Measurements from ENCODE around the gene ODF4.

Gene ODF4, protein sequence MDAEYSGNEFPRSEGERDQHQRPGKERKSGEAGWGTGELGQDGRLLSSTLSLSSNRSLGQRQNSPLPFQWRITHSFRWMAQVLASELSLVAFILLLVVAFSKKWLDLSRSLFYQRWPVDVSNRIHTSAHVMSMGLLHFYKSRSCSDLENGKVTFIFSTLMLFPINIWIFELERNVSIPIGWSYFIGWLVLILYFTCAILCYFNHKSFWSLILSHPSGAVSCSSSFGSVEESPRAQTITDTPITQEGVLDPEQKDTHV

DNA sequence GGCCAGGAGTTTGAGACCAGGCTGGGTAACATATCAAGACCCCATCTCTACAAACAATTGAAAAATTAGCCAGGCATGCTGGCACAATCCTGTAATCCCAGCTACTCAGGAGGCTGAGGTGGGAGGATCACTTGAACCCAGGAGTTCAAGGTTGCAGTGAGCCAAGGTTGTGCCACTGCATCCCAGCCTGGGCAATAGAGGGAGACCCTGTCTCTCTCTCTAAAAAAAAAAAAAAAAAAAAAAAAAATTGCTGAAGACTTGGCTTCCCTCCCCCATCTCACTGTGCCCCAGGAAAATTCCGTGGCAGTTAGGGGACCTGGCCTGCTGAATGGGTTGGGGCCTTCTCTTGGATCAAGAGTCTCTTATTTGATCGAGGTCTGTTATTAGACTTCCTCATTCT, at the start of gene ODF4:
TSS of gene ODF4 (plus strand) at position 301 of the 400 bp plus-strand sequence. CDS start 212 bp downstream, outside the sequence.
- no peak for DNase-seq (ENCODE audit: low read depth)

DNA sequence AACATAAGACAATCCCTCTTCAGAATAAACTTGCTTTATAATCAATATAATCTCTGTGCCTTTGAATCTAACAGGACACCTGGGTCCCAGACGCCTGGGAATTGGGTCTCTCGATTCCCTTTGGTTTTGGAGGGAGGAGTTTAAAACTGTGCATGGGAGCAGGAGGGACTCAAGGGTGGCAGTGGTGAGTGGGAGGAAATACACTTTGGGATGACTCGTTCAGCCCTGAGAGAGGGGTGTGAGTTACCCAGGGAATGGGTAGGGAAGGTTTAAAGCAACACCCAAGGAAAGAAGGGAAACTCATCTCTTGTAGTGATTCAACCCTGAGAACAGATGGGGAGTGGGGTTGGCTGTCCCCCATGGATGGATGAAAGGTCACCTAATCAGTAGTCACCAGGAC, 49.6 kb upstream of the ODF4 start:
- no peak for DNase-seq (ENCODE audit: low read depth)

DNA sequence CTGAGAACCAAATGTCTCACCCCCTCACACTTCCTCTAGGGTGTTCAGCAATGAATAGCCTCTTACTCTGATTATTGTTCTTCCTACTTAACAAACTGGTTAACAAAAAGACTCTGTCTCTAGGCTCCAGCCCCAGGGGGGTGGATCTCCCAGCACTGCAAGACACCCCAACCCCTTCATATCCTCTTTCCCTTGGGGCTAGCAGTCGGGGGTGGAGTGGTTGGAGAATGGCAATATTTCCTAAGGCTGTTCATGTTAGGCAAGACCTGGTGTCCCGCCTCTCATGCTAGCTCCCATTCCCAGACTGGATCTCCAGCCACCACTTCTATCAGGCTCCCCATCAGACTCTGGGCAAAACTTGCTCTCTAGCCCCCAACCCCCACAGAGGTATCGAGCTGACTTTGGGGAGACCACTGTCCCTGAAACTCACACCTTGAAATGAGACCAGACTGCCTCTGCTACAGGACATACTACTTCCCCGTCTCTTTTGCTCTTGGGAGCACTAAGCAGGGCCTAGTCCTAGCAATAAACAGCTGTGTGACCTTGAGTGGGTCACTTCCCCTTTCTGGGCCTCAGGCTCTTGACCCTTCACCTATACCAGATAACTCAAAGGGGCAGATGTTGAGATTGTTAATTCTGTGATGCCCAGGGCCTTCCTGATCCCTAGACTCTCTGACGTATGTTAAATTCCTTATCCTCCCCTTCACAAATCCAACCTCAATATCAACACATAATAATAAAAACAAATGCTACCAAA, 46.8 kb upstream of the ODF4 start:
- no peak for DNase-seq (ENCODE audit: low read depth)

DNA sequence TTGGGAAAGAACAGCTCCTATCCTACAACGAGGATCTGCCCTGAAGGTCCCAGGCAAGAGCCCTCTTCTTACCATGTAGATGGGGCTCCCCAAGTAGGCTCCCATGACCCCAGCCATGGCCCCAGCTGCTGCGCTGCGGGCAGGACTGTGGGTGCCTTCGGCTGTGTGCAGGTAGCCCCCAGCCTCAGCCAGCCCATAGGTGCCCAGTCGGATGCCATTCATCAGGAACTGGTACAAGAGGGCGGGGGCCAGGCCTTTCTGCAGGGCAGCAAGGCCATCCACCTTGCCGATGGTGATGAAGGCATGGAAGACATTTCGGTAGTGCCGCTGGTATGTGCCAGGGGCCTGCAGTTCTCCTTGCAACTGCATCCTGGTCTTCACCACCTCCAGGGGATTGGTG, 45.3 kb upstream of the ODF4 start:
- no peak for DNase-seq (ENCODE audit: low read depth)

DNA sequence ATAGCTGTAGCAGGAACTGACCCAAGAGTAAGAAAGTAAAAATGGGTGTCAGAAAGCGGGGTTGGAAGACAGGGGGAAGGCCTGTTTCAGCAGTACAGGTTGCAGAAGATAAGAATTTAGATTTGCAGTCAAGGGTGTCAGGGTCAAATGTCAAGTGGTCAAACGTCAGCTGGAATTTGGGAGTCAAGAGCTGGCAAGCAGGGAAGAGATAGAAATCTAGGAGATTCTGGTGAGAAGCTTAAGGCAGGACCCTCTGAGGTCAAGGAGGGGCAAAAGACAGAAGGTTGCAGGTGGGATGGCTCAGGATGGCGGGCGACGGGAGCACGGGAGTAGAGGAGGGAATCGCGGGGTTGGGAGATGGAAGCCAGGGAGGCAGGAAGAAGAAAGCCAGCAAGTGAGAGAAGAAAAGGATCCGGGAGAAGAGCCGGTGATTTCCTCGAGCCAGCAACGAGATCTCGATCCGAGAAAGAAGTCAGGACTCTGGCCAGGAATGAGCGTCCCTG, 44.8 kb upstream of the ODF4 start:
- DNase-seq (ENCODE audit: low read depth): no peak

DNA sequence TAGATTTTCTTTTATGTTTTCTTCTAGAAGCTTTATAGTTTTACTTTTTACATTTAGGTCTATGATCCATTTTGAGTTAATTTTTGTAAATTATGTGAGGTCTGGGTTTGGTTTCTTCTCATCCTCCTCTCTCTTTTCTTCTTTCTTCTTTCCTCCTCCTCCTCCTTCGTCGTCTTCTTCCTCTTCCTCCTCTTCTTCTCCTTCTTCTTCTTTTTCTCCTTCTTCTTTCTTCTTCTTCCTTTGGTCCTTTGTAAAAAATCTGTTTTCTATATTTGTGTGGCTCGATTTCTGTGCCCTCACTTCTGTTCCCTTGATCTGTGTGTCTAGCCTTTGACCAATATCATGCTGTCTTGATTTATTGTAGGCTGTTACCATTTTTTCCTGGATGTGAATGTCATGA, 39.4 kb upstream of the ODF4 start:
- no peak for DNase-seq (ENCODE audit: low read depth)

DNA sequence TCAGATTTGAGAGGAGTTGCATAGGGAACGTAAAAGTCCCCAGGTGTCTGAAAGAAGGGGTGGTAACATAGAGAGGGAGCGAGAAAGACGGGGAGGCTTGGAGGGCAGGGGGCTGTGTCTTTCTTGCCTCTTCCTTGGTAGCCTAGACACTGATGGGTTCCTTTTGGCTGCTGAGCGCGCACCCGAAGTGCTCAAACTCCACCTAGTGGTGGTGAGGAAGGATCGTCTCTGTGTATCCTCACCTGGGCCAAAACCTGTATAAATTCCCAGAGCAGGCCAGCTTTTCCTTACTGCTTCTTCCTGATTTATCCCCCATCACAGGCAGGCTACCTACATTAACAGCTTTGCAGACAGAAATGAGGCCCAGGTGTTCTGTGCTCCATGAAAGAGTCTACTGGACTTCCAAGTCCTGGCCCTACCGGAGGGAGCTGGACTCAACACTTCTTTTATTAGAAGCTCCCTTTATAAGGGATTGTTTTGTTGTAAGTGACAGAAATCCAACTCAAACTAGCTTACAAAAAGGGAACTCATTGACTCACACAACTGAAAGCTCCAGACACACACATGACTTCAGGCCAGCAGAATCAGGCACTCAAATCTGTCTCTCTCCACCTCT, 38.9 kb upstream of the ODF4 start:
- peak; percentile 39 for DNase-seq (ENCODE audit: low read depth)

DNA sequence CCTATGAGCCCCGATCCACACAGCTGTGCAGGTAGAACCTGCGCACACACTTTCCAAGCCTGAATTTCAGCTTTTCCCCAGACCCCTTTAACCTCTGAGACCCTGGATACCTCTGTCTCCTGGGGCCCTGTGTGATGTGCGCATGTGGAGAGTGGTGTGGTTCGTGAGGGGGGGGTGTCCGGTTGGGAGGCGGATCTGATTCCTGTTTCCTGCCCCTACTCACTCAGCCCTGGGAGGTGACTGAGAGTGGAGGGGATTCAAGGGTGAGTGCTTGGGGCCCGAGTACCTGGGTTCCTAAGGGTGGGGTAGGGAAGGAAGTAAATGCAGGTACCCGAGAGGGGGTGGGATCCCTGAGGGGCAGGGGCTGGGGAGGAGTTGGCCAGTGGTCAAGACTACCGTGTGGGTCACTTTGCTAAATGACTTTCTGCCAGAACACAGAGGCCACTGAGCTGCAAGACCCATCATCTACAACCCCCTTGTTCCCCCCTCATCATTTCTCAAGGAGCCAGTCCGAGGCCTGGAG, 29.0 kb upstream of the ODF4 start:
- DNase-seq (ENCODE audit: low read depth): no peak

DNA sequence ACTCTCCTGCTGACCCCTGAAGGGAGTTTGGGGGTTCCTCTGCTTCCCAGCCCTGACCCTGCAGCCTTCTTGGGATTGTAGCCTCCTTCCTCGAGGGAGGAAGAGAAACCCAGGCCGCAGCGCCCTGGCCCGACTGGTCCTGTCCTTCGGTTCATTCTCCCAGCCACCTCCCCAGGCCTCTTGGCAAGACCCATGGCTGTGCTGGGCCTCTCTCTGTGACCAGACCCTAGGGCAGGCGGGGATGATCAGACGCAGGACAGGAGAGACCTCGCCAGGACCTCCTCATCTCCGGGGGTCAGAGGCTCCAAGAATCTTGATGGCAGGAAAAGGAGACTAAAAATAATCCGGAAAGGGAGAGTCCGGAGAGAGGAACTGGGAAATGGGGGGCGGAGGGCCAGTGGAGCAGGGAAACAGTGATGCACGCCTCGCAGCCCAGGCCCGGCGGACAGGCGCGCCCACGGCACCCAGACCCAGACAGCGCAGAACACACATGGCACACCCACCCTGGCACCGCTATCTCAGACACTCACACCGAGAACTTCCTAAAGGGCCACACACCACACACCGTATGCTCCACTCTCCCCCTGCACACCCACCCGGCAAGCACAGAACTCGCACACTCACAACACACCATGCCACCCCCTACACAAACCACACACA, 28.4 kb upstream of the ODF4 start:
- DNase-seq (ENCODE audit: low read depth): no peak

DNA sequence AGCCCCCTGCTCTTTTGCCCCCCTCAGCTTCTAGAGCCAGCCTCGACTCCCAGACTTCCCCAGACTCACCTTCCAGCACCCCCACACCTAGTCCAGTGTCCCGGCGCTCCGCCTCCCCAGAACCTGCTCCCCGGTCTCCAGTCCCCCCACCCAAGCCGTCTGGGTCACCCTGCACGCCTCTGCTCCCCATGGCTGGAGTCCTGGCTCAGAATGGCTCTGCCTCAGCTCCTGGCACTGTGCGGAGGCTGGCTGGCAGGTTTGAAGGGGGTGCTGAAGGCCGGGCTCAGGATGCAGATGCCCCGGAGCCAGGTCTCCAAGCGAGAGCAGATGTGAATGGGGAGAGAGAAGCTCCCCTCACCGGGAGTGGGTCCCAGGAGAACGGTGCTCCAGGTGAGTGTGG, 27.4 kb upstream of the ODF4 start:
- no peak for DNase-seq (ENCODE audit: low read depth)

DNA sequence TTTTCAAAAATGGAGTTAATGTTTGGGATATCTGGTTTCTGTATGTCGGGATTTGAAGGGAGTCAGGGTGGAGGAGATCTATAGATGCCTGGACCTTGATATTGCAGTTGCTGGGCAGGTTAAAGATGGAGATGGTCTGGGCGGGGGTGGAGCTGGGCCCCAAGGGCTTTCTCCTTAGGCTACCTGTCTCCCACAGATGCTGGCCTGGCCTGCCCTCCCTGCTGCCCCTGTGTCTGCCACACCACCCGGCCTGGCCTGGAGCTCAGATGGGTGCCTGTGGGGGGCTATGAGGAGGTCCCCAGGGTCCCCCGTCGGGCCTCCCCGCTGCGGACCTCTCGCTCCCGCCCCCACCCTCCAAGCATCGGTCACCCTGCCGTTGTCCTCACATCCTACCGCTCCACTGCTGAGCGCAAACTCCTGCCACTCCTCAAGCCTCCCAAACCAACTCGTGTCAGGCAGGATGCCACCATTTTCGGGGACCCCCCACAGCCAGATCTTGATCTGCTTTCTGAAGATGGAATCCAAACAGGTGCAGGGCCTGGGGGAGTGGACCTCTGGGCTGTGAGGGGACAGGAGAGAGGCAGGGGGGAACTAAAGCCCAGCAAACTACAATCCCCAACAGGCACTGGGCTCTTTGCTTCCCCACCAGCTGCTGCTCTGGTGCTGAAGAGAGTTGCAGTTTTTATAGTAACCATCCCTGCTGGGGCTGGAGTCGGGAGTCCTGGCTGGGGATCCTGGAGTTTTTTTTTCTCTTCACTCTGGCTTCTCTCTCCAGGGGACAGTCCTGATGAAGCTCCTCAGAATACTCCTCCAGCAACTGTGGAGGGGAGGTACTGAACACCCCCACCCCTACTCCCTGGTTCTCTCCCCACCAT, 26.7 kb upstream of the ODF4 start:
- no peak for DNase-seq (ENCODE audit: low read depth)

DNA sequence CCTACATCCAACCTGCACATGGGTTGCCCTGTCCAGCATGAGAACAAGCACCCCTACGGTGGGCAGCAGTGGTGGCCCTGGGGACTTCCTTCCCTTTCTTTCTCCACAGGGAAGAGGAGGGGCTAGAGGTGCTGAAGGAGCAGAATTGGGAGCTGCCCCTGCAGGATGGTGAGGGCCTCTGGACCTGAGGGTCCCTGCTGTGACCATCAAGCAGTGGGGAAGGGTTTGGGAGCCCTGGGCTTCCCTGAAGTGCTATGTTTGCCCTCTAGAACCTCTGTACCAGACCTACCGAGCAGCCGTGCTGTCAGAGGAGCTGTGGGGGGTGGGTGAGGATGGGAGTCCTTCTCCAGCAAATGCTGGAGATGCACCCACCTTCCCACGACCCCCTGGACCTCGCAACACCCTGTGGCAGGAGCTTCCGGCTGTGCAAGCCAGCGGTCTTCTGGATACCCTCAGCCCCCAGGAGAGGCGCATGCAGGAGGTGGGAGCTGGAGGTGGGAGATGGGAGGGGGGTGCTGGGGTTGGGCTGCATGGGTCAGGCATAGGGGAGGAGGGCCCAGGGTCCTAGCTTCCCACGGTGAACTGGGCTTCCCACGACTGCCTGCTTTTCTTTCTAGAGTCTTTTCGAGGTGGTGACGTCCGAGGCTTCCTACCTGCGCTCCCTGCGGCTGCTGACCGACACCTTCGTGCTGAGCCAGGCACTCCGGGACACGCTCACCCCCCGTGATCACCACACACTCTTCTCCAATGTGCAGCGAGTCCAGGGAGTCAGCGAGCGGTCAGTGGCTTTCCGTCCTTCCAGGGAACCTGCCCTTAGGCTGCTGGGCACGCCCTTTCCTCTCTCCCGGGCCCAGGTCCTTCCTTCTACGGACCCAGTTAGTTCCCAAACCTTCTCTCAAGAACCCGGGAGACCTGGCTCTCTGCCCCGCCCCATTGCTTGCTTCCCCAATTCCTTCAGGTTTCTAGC, 24.6 kb upstream of the ODF4 start:
- DNase-seq (ENCODE audit: low read depth): no peak

DNA sequence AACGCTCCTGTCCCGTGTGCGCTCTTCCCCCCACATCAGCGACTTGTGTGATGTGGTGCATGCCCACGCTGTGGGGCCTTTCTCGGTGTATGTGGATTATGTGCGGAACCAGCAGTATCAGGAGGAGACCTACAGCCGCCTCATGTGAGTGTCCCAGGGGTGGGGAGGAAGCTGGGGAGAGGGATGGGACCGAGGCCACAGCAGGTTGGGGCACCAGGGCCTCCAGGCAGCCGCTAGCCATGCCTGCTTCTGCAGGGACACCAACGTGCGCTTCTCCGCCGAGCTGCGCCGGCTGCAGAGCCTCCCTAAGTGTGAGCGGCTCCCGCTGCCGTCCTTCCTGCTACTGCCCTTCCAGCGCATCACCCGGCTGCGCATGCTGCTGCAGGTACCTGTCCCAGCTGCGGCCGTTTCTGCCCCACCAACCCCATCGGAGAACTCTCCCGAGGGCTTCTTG, 23.8 kb upstream of the ODF4 start:
- DNase-seq (ENCODE audit: low read depth): no peak

DNA sequence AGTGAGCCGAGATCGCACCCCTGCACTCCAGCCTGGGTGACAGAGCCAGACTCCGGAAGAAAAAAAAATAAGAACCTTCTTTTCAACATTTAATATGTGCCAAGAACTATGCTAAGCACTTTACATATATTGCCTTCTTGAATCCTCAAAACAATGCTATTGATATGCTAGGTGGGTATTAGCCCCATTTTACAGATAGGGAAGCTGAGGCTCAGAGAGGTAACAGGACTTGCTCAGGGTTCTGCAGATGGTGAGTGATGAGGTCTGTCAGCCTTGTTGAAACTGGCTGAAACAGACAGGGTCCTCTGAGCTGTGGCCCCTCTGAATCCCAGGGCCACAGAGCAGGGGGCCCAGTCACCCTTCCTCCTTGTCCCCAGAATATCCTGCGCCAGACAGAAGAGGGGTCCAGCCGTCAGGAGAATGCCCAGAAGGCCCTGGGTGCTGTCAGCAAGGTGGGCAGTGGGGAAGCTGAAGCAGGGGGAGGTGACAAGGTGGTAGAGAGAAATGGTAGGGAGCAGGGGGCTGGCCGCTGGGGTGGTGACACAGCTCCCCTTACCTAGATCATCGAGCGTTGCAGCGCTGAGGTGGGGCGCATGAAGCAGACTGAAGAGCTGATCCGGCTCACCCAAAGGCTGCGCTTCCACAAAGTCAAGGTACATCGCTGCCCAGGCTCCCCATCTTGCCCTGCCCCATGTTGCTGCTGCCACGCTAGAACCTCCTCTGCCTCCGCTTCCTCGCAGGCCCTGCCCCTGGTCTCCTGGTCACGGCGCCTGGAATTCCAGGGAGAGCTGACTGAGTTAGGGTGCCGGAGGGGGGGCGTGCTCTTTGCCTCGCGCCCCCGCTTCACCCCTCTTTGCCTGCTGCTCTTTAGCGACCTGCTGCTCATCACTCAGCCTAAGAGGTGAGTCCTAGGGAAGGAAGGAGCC, 21.4 kb upstream of the ODF4 start:
- no peak for DNase-seq (ENCODE audit: low read depth)

DNA sequence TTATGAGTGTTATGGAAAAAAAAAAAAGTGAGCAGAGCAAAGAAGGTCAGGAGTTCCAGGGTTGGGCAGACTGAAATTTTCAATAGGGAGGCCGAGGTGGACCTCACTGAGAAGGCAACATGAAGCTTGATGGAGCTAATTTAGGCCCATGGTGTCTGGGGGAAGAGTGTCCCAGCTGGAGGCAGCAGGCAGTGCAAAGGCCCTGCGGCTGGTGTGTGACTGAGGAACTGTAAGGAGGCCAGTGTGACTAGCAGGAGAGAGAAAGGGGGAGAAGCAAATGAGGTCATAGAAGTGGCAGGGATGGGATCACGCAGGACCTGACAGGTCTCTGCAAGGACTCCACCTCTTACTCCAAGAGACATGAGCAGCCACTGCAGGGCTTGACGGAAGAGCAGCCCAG, 19.4 kb upstream of the ODF4 start:
- DNase-seq (ENCODE audit: low read depth): no peak

DNA sequence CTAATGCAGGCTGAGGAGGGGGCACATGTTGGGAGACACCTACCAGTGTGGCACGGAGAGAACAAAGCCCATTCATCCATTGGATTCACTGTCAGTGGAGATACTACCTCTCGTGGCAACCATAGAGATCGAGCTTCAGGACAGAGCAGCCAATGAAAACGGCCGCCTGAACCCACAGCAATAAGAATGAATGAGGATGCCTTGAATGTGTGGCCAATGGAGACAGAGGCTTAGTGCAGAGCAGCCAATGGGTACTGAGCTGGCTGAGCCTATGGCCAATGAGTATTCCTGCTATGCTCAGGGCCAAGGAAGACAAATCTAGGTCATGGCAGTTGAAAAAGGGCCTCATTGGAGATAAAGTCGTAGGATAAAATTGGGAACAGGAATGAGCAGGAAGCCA, 18.6 kb upstream of the ODF4 start:
- no peak for DNase-seq (ENCODE audit: low read depth)

DNA sequence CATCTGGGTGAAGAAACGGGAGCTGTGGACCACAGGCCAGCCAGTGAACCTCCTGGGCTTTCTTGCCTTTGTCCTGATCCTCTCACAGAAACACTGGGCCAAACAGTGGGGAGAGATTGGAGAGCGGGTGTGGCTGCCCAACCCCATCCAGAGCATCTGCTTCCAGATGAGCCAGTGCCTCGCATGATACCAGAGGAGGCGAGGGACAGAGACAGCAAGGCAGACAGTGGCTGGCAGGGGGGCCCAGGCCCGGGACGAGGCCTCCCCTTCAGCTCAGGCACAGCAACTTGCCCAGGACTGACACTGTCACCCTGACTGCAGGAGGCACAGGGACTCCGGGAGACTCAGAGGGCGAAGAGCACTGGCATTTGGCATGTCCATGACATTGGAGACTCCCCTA, 17.6 kb upstream of the ODF4 start:
- no peak for DNase-seq (ENCODE audit: low read depth)

DNA sequence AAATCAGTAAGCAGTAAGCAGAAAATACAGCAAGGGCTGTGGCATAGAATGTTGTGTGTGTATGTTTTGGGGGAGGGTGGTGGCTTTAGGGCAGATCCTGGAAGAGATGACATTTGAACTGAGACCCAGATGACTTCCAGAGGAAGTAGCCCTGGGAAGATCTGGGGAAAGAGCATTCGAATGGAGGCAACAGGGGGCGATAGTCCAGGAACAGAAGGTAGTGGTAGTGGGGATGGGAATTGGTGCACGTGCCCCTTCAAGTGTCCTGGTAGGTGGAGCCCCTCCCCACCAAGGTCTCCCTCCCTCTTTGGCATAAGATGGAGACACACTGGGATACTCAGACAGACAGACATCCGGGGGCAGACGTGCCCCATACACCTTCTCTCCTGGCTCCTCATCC, 15.5 kb upstream of the ODF4 start:
- no peak for DNase-seq (ENCODE audit: low read depth)

DNA sequence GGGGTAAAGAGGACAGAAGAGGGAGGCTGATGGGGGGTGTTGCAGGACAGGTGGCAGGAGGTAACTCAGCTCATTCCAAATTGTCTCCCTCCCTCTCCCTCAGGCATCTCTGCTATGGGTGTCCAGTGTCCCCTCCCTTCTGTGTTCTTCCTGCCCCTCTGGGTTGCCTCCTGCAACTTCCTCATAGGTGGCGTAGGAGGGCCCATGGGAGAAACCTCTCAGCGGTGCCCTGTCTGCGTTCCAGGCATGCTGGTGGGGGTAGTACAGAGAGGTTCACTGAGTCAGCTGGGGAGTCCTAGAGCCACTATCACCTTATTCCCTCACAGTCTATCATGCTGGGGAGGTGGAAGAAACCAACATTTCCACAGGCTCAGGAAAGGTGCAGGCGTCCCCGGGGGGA, 14.7 kb upstream of the ODF4 start:
- no peak for DNase-seq (ENCODE audit: low read depth)
